ENCODE results near the gene WNT3. TPM values are rescaled to one million over a fixed set of nuclear protein-coding genes. Genes with fewer than 3 reads are reported as not detected.

Gene WNT3
- total and polyA plus RNA-seq, 2 experiments from 2014 or later, result 2.7 to 3.4 TPM

DNA sequence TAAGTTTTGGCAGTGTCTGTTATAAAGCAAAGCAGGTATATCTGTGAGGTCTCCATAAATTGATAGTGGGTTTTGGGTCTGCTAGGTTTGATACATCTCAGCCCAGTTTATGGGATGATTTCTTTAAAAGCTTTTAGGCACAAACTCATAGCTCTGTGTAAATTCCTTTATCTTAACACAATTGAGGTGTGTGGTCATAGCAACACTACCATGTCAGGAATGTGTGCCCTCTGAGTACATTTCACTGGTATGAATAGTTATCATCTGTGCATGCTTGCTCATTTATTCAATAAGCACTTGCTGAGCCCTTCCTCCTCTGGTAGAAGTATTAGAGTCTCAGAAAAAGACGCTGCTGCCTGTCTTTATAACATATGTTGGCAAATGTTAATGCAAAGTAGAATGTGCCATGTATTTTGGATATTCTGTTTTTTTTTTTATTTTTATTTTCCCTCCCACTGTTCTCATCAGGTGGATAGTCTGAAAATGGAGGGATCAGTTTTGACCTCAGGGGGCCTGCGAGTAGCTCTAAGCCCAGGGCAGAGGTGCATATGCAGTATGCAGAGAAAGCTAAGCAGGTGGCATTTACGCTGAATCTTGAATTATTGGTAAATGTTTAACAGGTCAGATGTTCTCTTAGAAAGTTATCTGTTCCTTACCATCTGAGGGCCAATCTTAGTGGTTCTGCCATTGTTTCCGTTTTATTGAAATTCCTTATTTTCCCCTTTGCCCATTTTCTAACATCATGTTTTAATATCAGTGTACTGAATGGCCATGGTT is 90.7 kb downstream of the WNT3 start:
- no peak for ATAC-seq
- H3K9me3 Mint-ChIP-seq, result no peaks in the 10 kb centered on the region

More for the DNA sequence above, 90.7 kb downstream of the WNT3 start:
- Mint-ChIP-seq H3K27me3 (ENCODE audit: insufficient read depth, low read depth, poor library complexity) (no peaks in the 10 kb centered on the region), H3K27ac (no peak overlapping the region), H3K36me3 (ENCODE audit: low read depth) (no peaks in the 10 kb centered on the region), H3K4me1 (peaks cover 27% of the 10 kb centered on the region), H3K4me3 (no peak overlapping the region)
- Histone ChIP-seq H3K36me3 (ENCODE audit: insufficient read depth) (no peaks in the 10 kb centered on the region), H3K4me2 (no peak overlapping the region), H3K9me2 (ENCODE audit: insufficient read depth) (no peaks in the 10 kb centered on the region), H3K27ac (ENCODE audit: low read depth) (no peak overlapping the region), H2AFZ (no peak overlapping the region), H3F3A (replicated peaks; ENCODE audit: low read depth) (no peaks in the 10 kb centered on the region), H3K27me3 (ENCODE audit: insufficient read depth) (no peaks in the 10 kb centered on the region), H3K4me3 (no peak overlapping the region), H4K20me1 (replicated peaks; ENCODE audit: insufficient read depth) (peaks cover 4% of the 10 kb centered on the region; the same call in 1 of the 2 replicates), H3K4me1 (ENCODE audit: insufficient read depth) (peaks cover 13% of the 10 kb centered on the region), H3K79me2 (replicated peaks; ENCODE audit: insufficient read depth) (no peaks in the 10 kb centered on the region)
- DNase-seq (ENCODE audit: low spot score), result no peak
- TF ChIP-seq ZNF331 (CRISPR knock-in tag; IDR thresholded peaks at IDR 0.05; ENCODE audit: low read depth) (no peak), CREB1 (CRISPR knock-in tag; IDR thresholded peaks at IDR 0.05; ENCODE audit: low read depth) (no peak), POLR2AphosphoS5 (IDR thresholded peaks at IDR 0.05; ENCODE audit: low read depth) (no peak), NANOG (IDR thresholded peaks at IDR 0.05; ENCODE audit: borderline replicate concordance) (no peak), ZNF114 (CRISPR knock-in tag; IDR thresholded peaks at IDR 0.05) (no peak), EZH2 (IDR thresholded peaks at IDR 0.05; ENCODE audit: low read depth, unreplicated experiment) (no peak), EZH2phosphoT487 (IDR thresholded peaks at IDR 0.05; ENCODE audit: unreplicated experiment) (no peak), JUNB (IDR thresholded peaks at IDR 0.05; ENCODE audit: unreplicated experiment) (no peak), STAT1 (IDR thresholded peaks at IDR 0.05; ENCODE audit: unreplicated experiment) (no peak)
- TF ChIP-seq, protein P1, sequence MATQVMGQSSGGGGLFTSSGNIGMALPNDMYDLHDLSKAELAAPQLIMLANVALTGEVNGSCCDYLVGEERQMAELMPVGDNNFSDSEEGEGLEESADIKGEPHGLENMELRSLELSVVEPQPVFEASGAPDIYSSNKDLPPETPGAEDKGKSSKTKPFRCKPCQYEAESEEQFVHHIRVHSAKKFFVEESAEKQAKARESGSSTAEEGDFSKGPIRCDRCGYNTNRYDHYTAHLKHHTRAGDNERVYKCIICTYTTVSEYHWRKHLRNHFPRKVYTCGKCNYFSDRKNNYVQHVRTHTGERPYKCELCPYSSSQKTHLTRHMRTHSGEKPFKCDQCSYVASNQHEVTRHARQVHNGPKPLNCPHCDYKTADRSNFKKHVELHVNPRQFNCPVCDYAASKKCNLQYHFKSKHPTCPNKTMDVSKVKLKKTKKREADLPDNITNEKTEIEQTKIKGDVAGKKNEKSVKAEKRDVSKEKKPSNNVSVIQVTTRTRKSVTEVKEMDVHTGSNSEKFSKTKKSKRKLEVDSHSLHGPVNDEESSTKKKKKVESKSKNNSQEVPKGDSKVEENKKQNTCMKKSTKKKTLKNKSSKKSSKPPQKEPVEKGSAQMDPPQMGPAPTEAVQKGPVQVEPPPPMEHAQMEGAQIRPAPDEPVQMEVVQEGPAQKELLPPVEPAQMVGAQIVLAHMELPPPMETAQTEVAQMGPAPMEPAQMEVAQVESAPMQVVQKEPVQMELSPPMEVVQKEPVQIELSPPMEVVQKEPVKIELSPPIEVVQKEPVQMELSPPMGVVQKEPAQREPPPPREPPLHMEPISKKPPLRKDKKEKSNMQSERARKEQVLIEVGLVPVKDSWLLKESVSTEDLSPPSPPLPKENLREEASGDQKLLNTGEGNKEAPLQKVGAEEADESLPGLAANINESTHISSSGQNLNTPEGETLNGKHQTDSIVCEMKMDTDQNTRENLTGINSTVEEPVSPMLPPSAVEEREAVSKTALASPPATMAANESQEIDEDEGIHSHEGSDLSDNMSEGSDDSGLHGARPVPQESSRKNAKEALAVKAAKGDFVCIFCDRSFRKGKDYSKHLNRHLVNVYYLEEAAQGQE (IDR thresholded peaks at IDR 0.05; ENCODE audit: unreplicated experiment), result no peak
- TF ChIP-seq, protein P2, sequence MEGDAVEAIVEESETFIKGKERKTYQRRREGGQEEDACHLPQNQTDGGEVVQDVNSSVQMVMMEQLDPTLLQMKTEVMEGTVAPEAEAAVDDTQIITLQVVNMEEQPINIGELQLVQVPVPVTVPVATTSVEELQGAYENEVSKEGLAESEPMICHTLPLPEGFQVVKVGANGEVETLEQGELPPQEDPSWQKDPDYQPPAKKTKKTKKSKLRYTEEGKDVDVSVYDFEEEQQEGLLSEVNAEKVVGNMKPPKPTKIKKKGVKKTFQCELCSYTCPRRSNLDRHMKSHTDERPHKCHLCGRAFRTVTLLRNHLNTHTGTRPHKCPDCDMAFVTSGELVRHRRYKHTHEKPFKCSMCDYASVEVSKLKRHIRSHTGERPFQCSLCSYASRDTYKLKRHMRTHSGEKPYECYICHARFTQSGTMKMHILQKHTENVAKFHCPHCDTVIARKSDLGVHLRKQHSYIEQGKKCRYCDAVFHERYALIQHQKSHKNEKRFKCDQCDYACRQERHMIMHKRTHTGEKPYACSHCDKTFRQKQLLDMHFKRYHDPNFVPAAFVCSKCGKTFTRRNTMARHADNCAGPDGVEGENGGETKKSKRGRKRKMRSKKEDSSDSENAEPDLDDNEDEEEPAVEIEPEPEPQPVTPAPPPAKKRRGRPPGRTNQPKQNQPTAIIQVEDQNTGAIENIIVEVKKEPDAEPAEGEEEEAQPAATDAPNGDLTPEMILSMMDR (conservative IDR thresholded peaks at IDR 0.05; ENCODE audit: low read depth in 2 of 2), result no peak
- TF ChIP-seq, protein P3, sequence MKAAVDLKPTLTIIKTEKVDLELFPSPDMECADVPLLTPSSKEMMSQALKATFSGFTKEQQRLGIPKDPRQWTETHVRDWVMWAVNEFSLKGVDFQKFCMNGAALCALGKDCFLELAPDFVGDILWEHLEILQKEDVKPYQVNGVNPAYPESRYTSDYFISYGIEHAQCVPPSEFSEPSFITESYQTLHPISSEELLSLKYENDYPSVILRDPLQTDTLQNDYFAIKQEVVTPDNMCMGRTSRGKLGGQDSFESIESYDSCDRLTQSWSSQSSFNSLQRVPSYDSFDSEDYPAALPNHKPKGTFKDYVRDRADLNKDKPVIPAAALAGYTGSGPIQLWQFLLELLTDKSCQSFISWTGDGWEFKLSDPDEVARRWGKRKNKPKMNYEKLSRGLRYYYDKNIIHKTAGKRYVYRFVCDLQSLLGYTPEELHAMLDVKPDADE (IDR thresholded peaks at IDR 0.05), result no peak
- TF ChIP-seq, protein P4, sequence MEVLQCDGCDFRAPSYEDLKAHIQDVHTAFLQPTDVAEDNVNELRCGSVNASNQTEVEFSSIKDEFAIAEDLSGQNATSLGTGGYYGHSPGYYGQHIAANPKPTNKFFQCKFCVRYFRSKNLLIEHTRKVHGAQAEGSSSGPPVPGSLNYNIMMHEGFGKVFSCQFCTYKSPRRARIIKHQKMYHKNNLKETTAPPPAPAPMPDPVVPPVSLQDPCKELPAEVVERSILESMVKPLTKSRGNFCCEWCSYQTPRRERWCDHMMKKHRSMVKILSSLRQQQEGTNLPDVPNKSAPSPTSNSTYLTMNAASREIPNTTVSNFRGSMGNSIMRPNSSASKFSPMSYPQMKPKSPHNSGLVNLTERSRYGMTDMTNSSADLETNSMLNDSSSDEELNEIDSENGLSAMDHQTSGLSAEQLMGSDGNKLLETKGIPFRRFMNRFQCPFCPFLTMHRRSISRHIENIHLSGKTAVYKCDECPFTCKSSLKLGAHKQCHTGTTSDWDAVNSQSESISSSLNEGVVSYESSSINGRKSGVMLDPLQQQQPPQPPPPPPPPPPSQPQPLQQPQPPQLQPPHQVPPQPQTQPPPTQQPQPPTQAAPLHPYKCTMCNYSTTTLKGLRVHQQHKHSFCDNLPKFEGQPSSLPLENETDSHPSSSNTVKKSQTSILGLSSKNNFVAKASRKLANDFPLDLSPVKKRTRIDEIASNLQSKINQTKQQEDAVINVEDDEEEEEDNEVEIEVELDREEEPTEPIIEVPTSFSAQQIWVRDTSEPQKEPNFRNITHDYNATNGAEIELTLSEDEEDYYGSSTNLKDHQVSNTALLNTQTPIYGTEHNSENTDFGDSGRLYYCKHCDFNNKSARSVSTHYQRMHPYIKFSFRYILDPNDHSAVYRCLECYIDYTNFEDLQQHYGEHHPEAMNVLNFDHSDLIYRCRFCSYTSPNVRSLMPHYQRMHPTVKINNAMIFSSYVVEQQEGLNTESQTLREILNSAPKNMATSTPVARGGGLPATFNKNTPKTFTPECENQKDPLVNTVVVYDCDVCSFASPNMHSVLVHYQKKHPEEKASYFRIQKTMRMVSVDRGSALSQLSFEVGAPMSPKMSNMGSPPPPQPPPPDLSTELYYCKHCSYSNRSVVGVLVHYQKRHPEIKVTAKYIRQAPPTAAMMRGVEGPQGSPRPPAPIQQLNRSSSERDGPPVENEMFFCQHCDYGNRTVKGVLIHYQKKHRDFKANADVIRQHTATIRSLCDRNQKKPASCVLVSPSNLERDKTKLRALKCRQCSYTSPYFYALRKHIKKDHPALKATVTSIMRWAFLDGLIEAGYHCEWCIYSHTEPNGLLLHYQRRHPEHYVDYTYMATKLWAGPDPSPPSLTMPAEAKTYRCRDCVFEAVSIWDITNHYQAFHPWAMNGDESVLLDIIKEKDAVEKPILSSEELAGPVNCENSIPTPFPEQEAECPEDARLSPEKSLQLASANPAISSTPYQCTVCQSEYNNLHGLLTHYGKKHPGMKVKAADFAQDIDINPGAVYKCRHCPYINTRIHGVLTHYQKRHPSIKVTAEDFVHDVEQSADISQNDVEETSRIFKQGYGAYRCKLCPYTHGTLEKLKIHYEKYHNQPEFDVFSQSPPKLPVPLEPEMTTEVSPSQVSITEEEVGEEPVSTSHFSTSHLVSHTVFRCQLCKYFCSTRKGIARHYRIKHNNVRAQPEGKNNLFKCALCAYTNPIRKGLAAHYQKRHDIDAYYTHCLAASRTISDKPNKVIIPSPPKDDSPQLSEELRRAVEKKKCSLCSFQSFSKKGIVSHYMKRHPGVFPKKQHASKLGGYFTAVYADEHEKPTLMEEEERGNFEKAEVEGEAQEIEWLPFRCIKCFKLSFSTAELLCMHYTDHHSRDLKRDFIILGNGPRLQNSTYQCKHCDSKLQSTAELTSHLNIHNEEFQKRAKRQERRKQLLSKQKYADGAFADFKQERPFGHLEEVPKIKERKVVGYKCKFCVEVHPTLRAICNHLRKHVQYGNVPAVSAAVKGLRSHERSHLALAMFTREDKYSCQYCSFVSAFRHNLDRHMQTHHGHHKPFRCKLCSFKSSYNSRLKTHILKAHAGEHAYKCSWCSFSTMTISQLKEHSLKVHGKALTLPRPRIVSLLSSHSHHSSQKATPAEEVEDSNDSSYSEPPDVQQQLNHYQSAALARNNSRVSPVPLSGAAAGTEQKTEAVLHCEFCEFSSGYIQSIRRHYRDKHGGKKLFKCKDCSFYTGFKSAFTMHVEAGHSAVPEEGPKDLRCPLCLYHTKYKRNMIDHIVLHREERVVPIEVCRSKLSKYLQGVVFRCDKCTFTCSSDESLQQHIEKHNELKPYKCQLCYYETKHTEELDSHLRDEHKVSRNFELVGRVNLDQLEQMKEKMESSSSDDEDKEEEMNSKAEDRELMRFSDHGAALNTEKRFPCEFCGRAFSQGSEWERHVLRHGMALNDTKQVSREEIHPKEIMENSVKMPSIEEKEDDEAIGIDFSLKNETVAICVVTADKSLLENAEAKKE (CRISPR knock-in tag; IDR thresholded peaks at IDR 0.05), result no peak
